ENCODE measurements around the gene NFYB.
"Not testable (repeated sequence)": the region's sequence is repeated elsewhere in the genome, so short reads cannot be mapped to it uniquely, and the experiment has no call there.

Gene NFYB

GRCh38 chr12:104126548-104126947 lies 11.5 kb downstream of the NFYB start:
- peaks cover 42% of the 10 kb centered on the region for H3K36me3 ChIP-seq (ENCODE audit: insufficient read depth, low read length)
- no peak overlapping the region for H2AFZ ChIP-seq (ENCODE audit: low read length)
- no peaks in the 10 kb centered on the region for H4K20me1 ChIP-seq (ENCODE audit: insufficient read depth, low read length)
- H3K4me2 ChIP-seq (ENCODE audit: low read length) = no peak overlapping the region
- H3K9me2 ChIP-seq (ENCODE audit: low read depth, low read length) = no peaks in the 10 kb centered on the region
- H3F3A ChIP-seq (ENCODE audit: insufficient read depth, low read length) = no peaks in the 10 kb centered on the region
- no peaks in the 10 kb centered on the region for H3K9me3 ChIP-seq (ENCODE audit: low read length)
- H3K79me2 ChIP-seq (ENCODE audit: insufficient read depth, low read length) = peaks cover 3% of the 10 kb centered on the region; the same call in 1 of the 2 replicates
- TF ChIP-seq CTCF (IDR thresholded peaks at IDR 0.05; ENCODE audit: low read length) = no peak
- no peak for TF ChIP-seq EZH2 (IDR thresholded peaks at IDR 0.05; ENCODE audit: borderline replicate concordance, low read length)
- no peak overlapping the region for H3K4me3 ChIP-seq (ENCODE audit: low read depth, low read length, poor library complexity, severe bottlenecking)
- no peak overlapping the region for H3K27ac ChIP-seq (ENCODE audit: low read depth, low read length, poor library complexity, severe bottlenecking)
- H3K9ac ChIP-seq (ENCODE audit: low read length) = no peak overlapping the region
- no peaks in the 10 kb centered on the region for H3K4me1 ChIP-seq (ENCODE audit: insufficient read depth, low read length, severe bottlenecking)
- no peaks in the 10 kb centered on the region for H3K27me3 ChIP-seq (ENCODE audit: insufficient read depth, low read length)

GRCh38 chr12:104122298-104122697 lies 15.7 kb downstream of the NFYB start:
- TF ChIP-seq CTCF (IDR thresholded peaks at IDR 0.05; ENCODE audit: low read length) (no peak), EZH2 (IDR thresholded peaks at IDR 0.05; ENCODE audit: borderline replicate concordance, low read length) (no peak)
- Histone ChIP-seq H3K79me2 (ENCODE audit: insufficient read depth, low read length) (no peaks in the 10 kb centered on the region), H3K4me2 (ENCODE audit: low read length) (no peak overlapping the region), H3K9ac (ENCODE audit: low read length) (no peak overlapping the region), H3K4me3 (ENCODE audit: low read depth, low read length, poor library complexity, severe bottlenecking) (no peak overlapping the region), H2AFZ (ENCODE audit: low read length) (no peak overlapping the region), H3K4me1 (ENCODE audit: insufficient read depth, low read length, severe bottlenecking) (no peaks in the 10 kb centered on the region), H3K36me3 (ENCODE audit: insufficient read depth, low read length) (peaks cover 57% of the 10 kb centered on the region), H3K27ac (ENCODE audit: low read depth, low read length, poor library complexity, severe bottlenecking) (no peak overlapping the region), H3K9me3 (ENCODE audit: low read length) (no peaks in the 10 kb centered on the region), H3K27me3 (ENCODE audit: insufficient read depth, low read length) (no peaks in the 10 kb centered on the region), H3F3A (ENCODE audit: insufficient read depth, low read length) (no peaks in the 10 kb centered on the region), H4K20me1 (ENCODE audit: insufficient read depth, low read length) (no peaks in the 10 kb centered on the region), H3K9me2 (ENCODE audit: low read depth, low read length) (no peaks in the 10 kb centered on the region)

- H3K9me3 ChIP-seq (ENCODE audit: low read length) = no peaks in the 10 kb centered on the region
- no peak overlapping the region for H3K27ac ChIP-seq (ENCODE audit: low read depth, low read length, poor library complexity, severe bottlenecking)
- H3K27me3 ChIP-seq (ENCODE audit: insufficient read depth, low read length) = no peaks in the 10 kb centered on the region
- H3K4me1 ChIP-seq (ENCODE audit: insufficient read depth, low read length, severe bottlenecking) = no peaks in the 10 kb centered on the region
- no peak overlapping the region for H3K9ac ChIP-seq (ENCODE audit: low read length)
- no peak overlapping the region for H3K4me3 ChIP-seq (ENCODE audit: low read depth, low read length, poor library complexity, severe bottlenecking)
- peaks cover 51% of the 10 kb centered on the region for H3K36me3 ChIP-seq (ENCODE audit: insufficient read depth, low read length)
- H4K20me1 ChIP-seq (ENCODE audit: insufficient read depth, low read length) = no peaks in the 10 kb centered on the region
- no peak overlapping the region for H3K4me2 ChIP-seq (ENCODE audit: low read length)
- no peak for TF ChIP-seq EZH2 (IDR thresholded peaks at IDR 0.05; ENCODE audit: borderline replicate concordance, low read length)
- H3K79me2 ChIP-seq (ENCODE audit: insufficient read depth, low read length) = no peaks in the 10 kb centered on the region
- no peaks in the 10 kb centered on the region for H3F3A ChIP-seq (ENCODE audit: insufficient read depth, low read length)
- no peak overlapping the region for H2AFZ ChIP-seq (ENCODE audit: low read length)
- no peaks in the 10 kb centered on the region for H3K9me2 ChIP-seq (ENCODE audit: low read depth, low read length)
Measured at GRCh38 chr12:104121001-104121400, 17.0 kb downstream of the NFYB start.

- H2AFZ ChIP-seq (ENCODE audit: low read length) = no peak overlapping the region
- no peak overlapping the region for H3K27ac ChIP-seq (ENCODE audit: low read depth, low read length, poor library complexity, severe bottlenecking)
- H3K9me3 ChIP-seq (ENCODE audit: low read length) = no peaks in the 10 kb centered on the region
- no peaks in the 10 kb centered on the region for H3K4me1 ChIP-seq (ENCODE audit: insufficient read depth, low read length, severe bottlenecking)
- no peaks in the 10 kb centered on the region for H3K27me3 ChIP-seq (ENCODE audit: insufficient read depth, low read length)
- no peaks in the 10 kb centered on the region for H3F3A ChIP-seq (ENCODE audit: insufficient read depth, low read length)
- no peaks in the 10 kb centered on the region for H3K9me2 ChIP-seq (ENCODE audit: low read depth, low read length)
- peaks cover 31% of the 10 kb centered on the region for H3K36me3 ChIP-seq (ENCODE audit: insufficient read depth, low read length)
- no peaks in the 10 kb centered on the region for H4K20me1 ChIP-seq (ENCODE audit: insufficient read depth, low read length)
- TF ChIP-seq CTCF (IDR thresholded peaks at IDR 0.05; ENCODE audit: low read length) = no peak
- TF ChIP-seq EZH2 (IDR thresholded peaks at IDR 0.05; ENCODE audit: borderline replicate concordance, low read length) = no peak
- no peak overlapping the region for H3K4me2 ChIP-seq (ENCODE audit: low read length)
- H3K79me2 ChIP-seq (ENCODE audit: insufficient read depth, low read length) = no peaks in the 10 kb centered on the region
- no peak overlapping the region for H3K4me3 ChIP-seq (ENCODE audit: low read depth, low read length, poor library complexity, severe bottlenecking)
- no peak overlapping the region for H3K9ac ChIP-seq (ENCODE audit: low read length)
Measured at GRCh38 chr12:104115587-104115975, 22.4 kb downstream of the NFYB start.

GRCh38 chr12:104114834-104115586 lies 23.0 kb downstream of the NFYB start:
- H2AFZ ChIP-seq (ENCODE audit: low read length); H4K20me1 ChIP-seq (ENCODE audit: insufficient read depth, low read length); H3K27me3 ChIP-seq (ENCODE audit: insufficient read depth, low read length); H3K4me3 ChIP-seq (ENCODE audit: low read depth, low read length, poor library complexity, severe bottlenecking); H3K9ac ChIP-seq (ENCODE audit: low read length); H3K4me2 ChIP-seq (ENCODE audit: low read length); H3K27ac ChIP-seq (ENCODE audit: low read depth, low read length, poor library complexity, severe bottlenecking); H3K79me2 ChIP-seq (ENCODE audit: insufficient read depth, low read length); H3K4me1 ChIP-seq (ENCODE audit: insufficient read depth, low read length, severe bottlenecking); H3K9me2 ChIP-seq (ENCODE audit: low read depth, low read length); H3K9me3 ChIP-seq (ENCODE audit: low read length); H3F3A ChIP-seq (ENCODE audit: insufficient read depth, low read length): not testable (repeated sequence)
- H3K36me3 ChIP-seq (ENCODE audit: insufficient read depth, low read length) = peaks cover 26% of the 10 kb centered on the region
